Neural progenitor cell (in vitro differentiated cells): ENCODE results near the gene ATP1A1. TPM values are rescaled to one million over a fixed set of nuclear protein-coding genes. Genes with fewer than 3 reads are reported as not detected.

Source experiments
- DNase-seq: peaks from one replicate; pipeline ENCODE4 v3.0.0-alpha.2; 2016; ENCODE audit warnings: low spot score
- H2AFZ ChIP-seq: fragments of 200-600 bp; sonication (generic); replicated peaks from 2 replicates; pipeline ENCODE4 v1.6.1; 2016; ENCODE audit warnings: antibody characterized with exemption
- H3F3A ChIP-seq: fragments of 200-600 bp; sonication (generic); 2 replicates; pipeline ENCODE4 v1.6.1; 2016; ENCODE audit warnings: antibody characterized with exemption, low read depth
- H3K27ac ChIP-seq: fragments of 200-600 bp; sonication (generic); 2 replicates; pipeline ENCODE4 v1.5.1; 2016; ENCODE audit warnings: mild to moderate bottlenecking
- H3K27me3 ChIP-seq: fragments of 200-600 bp; sonication (generic); 2 replicates; pipeline ENCODE4 v1.6.1; 2016; ENCODE audit warnings: mild to moderate bottlenecking, moderate library complexity
- H3K36me3 ChIP-seq: fragments of 200-600 bp; sonication (generic); 2 replicates; pipeline ENCODE4 v1.5.1; 2016
- H3K4me1 ChIP-seq: fragments of 200-600 bp; sonication (generic); 2 replicates; pipeline ENCODE4 v1.6.1; 2016; ENCODE audit warnings: mixed run types
- H3K4me2 ChIP-seq: fragments of 200-600 bp; sonication (generic); 2 replicates; pipeline ENCODE4 v1.6.1; 2016
- H3K4me3 ChIP-seq: fragments of 200-600 bp; sonication (generic); 2 replicates; pipeline ENCODE4 v1.5.1; 2016
- H3K79me2 ChIP-seq: fragments of 200-600 bp; sonication (generic); 2 replicates; pipeline ENCODE4 v1.6.1; 2016; ENCODE audit warnings: low read depth
- H3K9ac ChIP-seq: fragments of 200-600 bp; sonication (generic); 2 replicates; pipeline ENCODE4 v1.6.1; 2016
- H3K9me3 ChIP-seq: fragments of 200-600 bp; sonication (generic); 2 replicates; pipeline ENCODE4 v1.5.1; 2016; ENCODE audit warnings: low read depth
- H4K20me1 ChIP-seq: fragments of 200-600 bp; sonication (generic); 2 replicates; pipeline ENCODE4 v1.6.1; 2016; ENCODE audit warnings: low read depth
- H3K27ac Mint-ChIP-seq: 3 replicates; pipeline ENCODE4 v1.8.0; 2021; ENCODE audit warnings: mixed read lengths
- H3K27me3 Mint-ChIP-seq: 2 replicates; pipeline ENCODE4 v1.8.0; 2022; ENCODE audit warnings: low read depth, mild to moderate bottlenecking, inconsistent platforms, moderate library complexity, mixed read lengths; ENCODE audit not compliant: insufficient read depth
- H3K36me3 Mint-ChIP-seq: 3 replicates; pipeline ENCODE4 v1.8.0; 2021; ENCODE audit warnings: mixed read lengths
- H3K4me1 Mint-ChIP-seq: 3 replicates; pipeline ENCODE4 v1.8.0; 2021; ENCODE audit warnings: mixed read lengths
- H3K4me3 Mint-ChIP-seq: 3 replicates; pipeline ENCODE4 v1.8.0; 2021; ENCODE audit warnings: mild to moderate bottlenecking, moderate library complexity, mixed read lengths
- H3K9me3 Mint-ChIP-seq: 3 replicates; pipeline ENCODE4 v1.8.0; 2020; ENCODE audit warnings: mixed read lengths
- CTCF ChIP-seq: fragments of 200-600 bp; sonication (generic); IDR thresholded peaks from 2 replicates; pipeline ENCODE4 v1.5.1; 2017; ENCODE audit warnings: antibody characterized with exemption, mild to moderate bottlenecking
- EZH2 ChIP-seq: fragments of 200-600 bp; sonication (generic); IDR thresholded peaks from 2 replicates; pipeline ENCODE4 v1.6.1; 2017; ENCODE audit warnings: antibody characterized with exemption, mild to moderate bottlenecking, moderate library complexity
- EZH2phosphoT487 ChIP-seq: fragments of 200-600 bp; sonication (generic); IDR thresholded peaks from 2 replicates; pipeline ENCODE4 v1.6.1; 2017; ENCODE audit warnings: antibody characterized with exemption
- total RNA-seq: library from RNA; depleted of rRNA; stranded (reverse); fragments of >200 nt; gene quantifications from 2 replicates; pipeline ENCODE4 v1.2.3, GENCODE V29; 2015; ENCODE audit warnings: low replicate concordance

ATP1A1 gene
- total RNA-seq, 1 donor from 2014 or later: 61.5 TPM

GRCh38 chr1:116331523-116331922 is 41.5 kb upstream of the ATP1A1 start:
- no peaks in the 10 kb centered on the region for H4K20me1 ChIP-seq
- no peak overlapping the region for H3K27ac ChIP-seq
- Mint-ChIP-seq H3K36me3 (no peaks in the 10 kb centered on the region), H3K27me3 (peaks cover 6% of the 10 kb centered on the region), H3K27ac (no peak overlapping the region), H3K4me1 (peaks cover 22% of the 10 kb centered on the region), H3K9me3 (no peaks in the 10 kb centered on the region), H3K4me3 (no peak overlapping the region)
- no peak overlapping the region for H3K4me2 ChIP-seq
- no peaks in the 10 kb centered on the region for H3K79me2 ChIP-seq
- no peak for DNase-seq
- H3K4me3 ChIP-seq: no peak overlapping the region
- no peak overlapping the region for H3K9ac ChIP-seq
- H3F3A ChIP-seq: no peaks in the 10 kb centered on the region
- H3K4me1 ChIP-seq: no peaks in the 10 kb centered on the region
- no peak overlapping the region for H2AFZ ChIP-seq
- H3K27me3 ChIP-seq: no peaks in the 10 kb centered on the region
- H3K9me3 ChIP-seq: no peaks in the 10 kb centered on the region
- TF ChIP-seq EZH2 (no peak), CTCF (no peak), EZH2phosphoT487 (no peak)
- no peaks in the 10 kb centered on the region for H3K36me3 ChIP-seq

DNA sequence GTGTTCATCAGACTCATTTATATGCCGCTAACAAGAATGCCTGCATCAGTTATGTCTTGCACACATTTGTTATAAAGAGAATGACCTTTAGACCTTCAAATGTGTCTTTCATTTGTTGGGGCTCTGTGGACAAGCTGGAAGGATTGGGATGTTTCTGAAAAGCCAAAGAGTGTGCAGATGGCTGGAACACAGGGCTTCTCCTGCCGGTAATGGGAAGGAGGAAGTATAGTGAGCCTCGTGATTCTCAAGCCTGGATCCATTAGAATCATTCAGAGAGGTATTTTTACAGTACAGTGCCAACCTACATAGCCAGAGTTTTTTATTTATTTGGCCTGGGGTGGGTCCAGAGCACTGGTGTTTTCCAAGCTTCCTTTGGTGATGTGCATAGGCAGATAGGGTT is 40.6 kb upstream of the ATP1A1 start:
- H2AFZ ChIP-seq: no peak overlapping the region
- TF ChIP-seq EZH2phosphoT487: no peak
- no peak for TF ChIP-seq EZH2
- no peak for TF ChIP-seq CTCF
- Mint-ChIP-seq H3K9me3 (no peaks in the 10 kb centered on the region), H3K4me1 (peaks cover 22% of the 10 kb centered on the region), H3K27me3 (peaks cover 8% of the 10 kb centered on the region), H3K27ac (no peak overlapping the region), H3K36me3 (no peaks in the 10 kb centered on the region), H3K4me3 (no peak overlapping the region)
- no peaks in the 10 kb centered on the region for H3K27me3 ChIP-seq
- no peaks in the 10 kb centered on the region for H4K20me1 ChIP-seq
- no peaks in the 10 kb centered on the region for H3F3A ChIP-seq
- no peaks in the 10 kb centered on the region for H3K9me3 ChIP-seq
- H3K9ac ChIP-seq: no peak overlapping the region
- H3K4me1 ChIP-seq: no peaks in the 10 kb centered on the region
- H3K27ac ChIP-seq: no peak overlapping the region
- no peak overlapping the region for H3K4me3 ChIP-seq
- no peak for DNase-seq
- H3K79me2 ChIP-seq: no peaks in the 10 kb centered on the region
- H3K36me3 ChIP-seq: no peaks in the 10 kb centered on the region
- no peak overlapping the region for H3K4me2 ChIP-seq

GRCh38 chr1:116333171-116334014 is 39.7 kb upstream of the ATP1A1 start:
- no peaks in the 10 kb centered on the region for H3K36me3 Mint-ChIP-seq
- no peaks in the 10 kb centered on the region for H3K9me3 Mint-ChIP-seq
- Histone ChIP-seq H3K4me3 (no peak overlapping the region), H3F3A (no peaks in the 10 kb centered on the region), H3K4me1 (no peaks in the 10 kb centered on the region), H3K9me3 (no peaks in the 10 kb centered on the region), H4K20me1 (no peaks in the 10 kb centered on the region), H3K79me2 (no peaks in the 10 kb centered on the region), H2AFZ (no peak overlapping the region), H3K27me3 (no peaks in the 10 kb centered on the region), H3K4me2 (no peak overlapping the region), H3K36me3 (no peaks in the 10 kb centered on the region), H3K9ac (no peak overlapping the region), H3K27ac (no peak overlapping the region)
- H3K4me3 Mint-ChIP-seq: no peak overlapping the region
- H3K27me3 Mint-ChIP-seq: peaks cover 8% of the 10 kb centered on the region
- no peak for DNase-seq
- H3K4me1 Mint-ChIP-seq: peaks cover 22% of the 10 kb centered on the region
- H3K27ac Mint-ChIP-seq: peak overlapping the region; percentile 15
- no peak for TF ChIP-seq EZH2phosphoT487
- TF ChIP-seq EZH2: no peak
- TF ChIP-seq CTCF: no peak
